OCI-LY3 (cell line): Measurements from ENCODE around the gene DYNLT1.

Experiments
- CTCF ChIP-seq: fragments of 200-600, 300-600 bp; sonication (generic); IDR thresholded peaks from 2 replicates; pipeline ENCODE4 v1.5.1; 2014; ENCODE audit warnings: antibody characterized with exemption, low read length, low read depth
- EZH2phosphoT487 ChIP-seq: fragments of 200-600 bp; shearing (Covaris generic); IDR thresholded peaks from 2 replicates; pipeline ENCODE4 v1.6.1; 2018; ENCODE audit warnings: antibody characterized with exemption, mixed run types, low read depth

GRCh38 chr6:158687506-158687905, 43.0 kb upstream of the DYNLT1 start:
- TF ChIP-seq EZH2phosphoT487: no peak
- TF ChIP-seq CTCF: no peak
